Right atrium auricular region (tissue), 2 donors: Measurements from ENCODE around the gene CHMP4B. TPM values are rescaled to one million over a fixed set of nuclear protein-coding genes. Genes with fewer than 3 reads are reported as not detected.

ENCODE experiments used
- DNase-seq: peaks from one replicate; pipeline ENCODE4 v3.0.0-alpha.2; 2019; ENCODE audit warnings: low spot score
- H3K27ac ChIP-seq, 2 donors: fragments of 200-600 bp; sonication (generic); 1 replicate in 1 of 2; 2 replicates in 1 of 2; pipeline ENCODE4 v1.5.1; 2016 to 2019
- H3K27me3 ChIP-seq, 2 donors: fragments of 200-600 bp; sonication (generic); one replicate each; pipeline versions ENCODE4 v1.5.1 to v1.6.0; 2017 to 2019
- H3K36me3 ChIP-seq: fragments of 200-600 bp; sonication (generic); one replicate; pipeline ENCODE4 v1.5.1; 2016
- H3K4me1 ChIP-seq, 2 donors: fragments of 200-600 bp; sonication (generic); one replicate each; pipeline versions ENCODE4 v1.5.1 to v1.6.0; 2017 to 2019
- H3K4me3 ChIP-seq, 2 donors: fragments of 200-600 bp; sonication (generic); 1 replicate in 1 of 2; 2 replicates in 1 of 2; pipeline ENCODE4 v1.5.1; 2017 to 2019; ENCODE audit warnings: mild to moderate bottlenecking in 1 of 2, moderate library complexity in 1 of 2
- H3K9me3 ChIP-seq, 2 donors: fragments of 200-600 bp; sonication (generic); one replicate each; pipeline ENCODE4 v1.5.1; 2019
- CTCF ChIP-seq, 2 donors: fragments of 200-600 bp; sonication (generic); IDR thresholded peaks; one replicate each; pipeline ENCODE4 v1.5.1; 2019; ENCODE audit warnings: antibody characterized with exemption in 2 of 2
- total RNA-seq, 2 donors: library from RNA; depleted of rRNA; stranded (reverse); fragments of >200 nt; gene quantifications; one replicate each; pipeline ENCODE4 v1.1.0, GENCODE V29; 2016

Gene CHMP4B
- total RNA-seq, 2 donors from 2014 or later = 57.0 to 79.5 TPM

GRCh38 chr20:33875534-33876026, 64.4 kb downstream of the CHMP4B start:
- no peak for DNase-seq
- Histone ChIP-seq H3K4me3 (no peak overlapping the region), H3K9me3 (peaks cover 0 to 24% of the 10 kb centered on the region in 2 donors), H3K27me3 (no peaks in the 10 kb centered on the region), H3K4me1 (no peaks in the 10 kb centered on the region), H3K36me3 (no peaks in the 10 kb centered on the region), H3K27ac (no peak overlapping the region)
- no peak for TF ChIP-seq CTCF (IDR thresholded peaks at IDR 0.05)

GRCh38 chr20:33878583-33878982, 67.4 kb downstream of the CHMP4B start:
- no peak for TF ChIP-seq CTCF (IDR thresholded peaks at IDR 0.05)
- Histone ChIP-seq H3K27me3 (no peaks in the 10 kb centered on the region), H3K27ac (no peak overlapping the region), H3K4me1 (no peaks in the 10 kb centered on the region), H3K4me3 (no peak overlapping the region), H3K9me3 (peaks cover 0 to 24% of the 10 kb centered on the region in 2 donors), H3K36me3 (no peaks in the 10 kb centered on the region)
- DNase-seq = no peak

- DNase-seq = no peak
- no peak for TF ChIP-seq CTCF (IDR thresholded peaks at IDR 0.05)
- Histone ChIP-seq H3K27ac (no peak overlapping the region), H3K27me3 (no peaks in the 10 kb centered on the region), H3K4me1 (no peaks in the 10 kb centered on the region), H3K36me3 (no peaks in the 10 kb centered on the region), H3K4me3 (no peak overlapping the region), H3K9me3 (peaks cover 0 to 24% of the 10 kb centered on the region in 2 donors)
These were observed 69.2 kb downstream of the CHMP4B start for GRCh38 chr20:33880396-33880795.

- H3K27me3 ChIP-seq = no peaks in the 10 kb centered on the region
- peaks cover 0 to 24% of the 10 kb centered on the region in 2 donors for H3K9me3 ChIP-seq
- TF ChIP-seq CTCF (IDR thresholded peaks at IDR 0.05) = no peak
- H3K27ac ChIP-seq = no peak overlapping the region
- no peak overlapping the region for H3K4me3 ChIP-seq
- H3K4me1 ChIP-seq = no peaks in the 10 kb centered on the region
- no peak for DNase-seq
- no peaks in the 10 kb centered on the region for H3K36me3 ChIP-seq
These were observed 70.8 kb downstream of the CHMP4B start for GRCh38 chr20:33881989-33882388.

- Histone ChIP-seq H3K27ac (no peak overlapping the region), H3K36me3 (no peaks in the 10 kb centered on the region), H3K4me1 (no peaks in the 10 kb centered on the region), H3K27me3 (no peaks in the 10 kb centered on the region), H3K4me3 (no peak overlapping the region), H3K9me3 (peaks cover 0 to 24% of the 10 kb centered on the region in 2 donors)
- no peak for DNase-seq
- TF ChIP-seq CTCF (IDR thresholded peaks at IDR 0.05) = no peak
These were observed 71.3 kb downstream of the CHMP4B start for GRCh38 chr20:33882481-33882880.

GRCh38 chr20:33883164-33883563, 72.0 kb downstream of the CHMP4B start:
- Histone ChIP-seq H3K4me1 (no peaks in the 10 kb centered on the region), H3K9me3 (peaks cover 0 to 20% of the 10 kb centered on the region in 2 donors), H3K27me3 (no peaks in the 10 kb centered on the region)

More at GRCh38 chr20:33883164-33883563, 72.0 kb downstream of the CHMP4B start:
- TF ChIP-seq CTCF (IDR thresholded peaks at IDR 0.05) = no peak
- no peak overlapping the region for H3K27ac ChIP-seq
- DNase-seq = no peak
- H3K36me3 ChIP-seq = no peaks in the 10 kb centered on the region
- H3K4me3 ChIP-seq = no peak overlapping the region
